Activated T-helper 9 cell treated with anti-CD3 and anti-CD28 coated beads, Interleukin-2, amount 50 U/mL, for 16 hours (primary cell): ENCODE results near the gene IL1RAPL2.
"Not testable (repeated sequence)": the region's sequence is repeated elsewhere in the genome, so short reads cannot be mapped to it uniquely, and the experiment has no call there.

Experiments used
- DNase-seq: peaks from one replicate; pipeline ENCODE4 v3.0.0-alpha.2; 2020; ENCODE audit warnings: low read depth

Gene IL1RAPL2

GRCh38 chrX:105018865-105019264 lies 452.9 kb downstream of the IL1RAPL2 start:
- no peak for DNase-seq

DNA sequence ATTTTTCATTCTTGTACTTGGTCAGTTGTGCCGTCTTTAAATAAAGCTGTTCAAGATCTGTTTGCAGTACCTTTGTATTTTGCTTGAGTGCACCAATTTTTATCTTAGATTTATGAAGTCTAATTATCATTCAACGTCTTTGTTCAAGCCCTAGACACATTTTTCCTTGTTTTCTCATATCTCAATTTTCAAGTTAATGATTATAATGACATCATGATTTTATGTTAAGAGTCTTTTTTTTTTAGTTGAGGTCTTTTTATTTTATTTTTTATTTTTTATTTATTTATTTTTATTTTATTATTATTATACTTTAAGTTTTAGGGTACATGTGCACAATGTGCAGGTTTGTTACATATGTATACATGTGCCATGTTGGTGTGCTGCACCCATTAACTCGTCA lies 463.0 kb downstream of the IL1RAPL2 start:
- DNase-seq: not testable (repeated sequence)

DNA sequence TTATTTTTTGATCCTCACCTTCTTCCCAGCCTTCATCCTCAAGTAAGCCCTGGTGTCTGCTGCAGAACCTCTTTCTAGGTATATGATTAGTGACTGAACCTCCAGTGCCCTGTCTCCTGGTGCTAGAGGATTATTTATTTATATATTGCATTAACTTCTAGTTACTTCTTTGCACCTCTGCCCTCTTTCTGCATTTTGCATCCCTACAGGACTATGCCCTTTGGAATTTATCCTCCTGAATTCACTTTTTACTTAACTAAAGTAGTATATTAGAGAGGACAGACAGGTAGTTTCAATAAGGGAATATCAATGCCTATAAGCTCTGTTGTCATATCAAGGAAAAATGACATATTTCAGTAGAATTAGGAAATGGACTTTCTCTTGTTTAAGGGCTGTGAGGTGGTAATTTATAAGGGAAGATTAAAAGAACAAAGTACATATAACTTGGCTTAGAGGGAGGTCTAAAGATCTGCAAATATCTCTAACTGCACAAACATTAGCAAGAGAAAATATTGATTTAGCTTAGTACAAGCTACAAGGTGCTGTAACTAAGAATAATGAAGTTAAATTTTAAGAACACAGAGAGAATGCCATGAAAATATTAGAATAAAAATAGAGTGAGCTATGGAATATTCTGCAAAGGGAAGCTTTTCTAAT lies 472.8 kb downstream of the IL1RAPL2 start:
- no peak for DNase-seq

DNA sequence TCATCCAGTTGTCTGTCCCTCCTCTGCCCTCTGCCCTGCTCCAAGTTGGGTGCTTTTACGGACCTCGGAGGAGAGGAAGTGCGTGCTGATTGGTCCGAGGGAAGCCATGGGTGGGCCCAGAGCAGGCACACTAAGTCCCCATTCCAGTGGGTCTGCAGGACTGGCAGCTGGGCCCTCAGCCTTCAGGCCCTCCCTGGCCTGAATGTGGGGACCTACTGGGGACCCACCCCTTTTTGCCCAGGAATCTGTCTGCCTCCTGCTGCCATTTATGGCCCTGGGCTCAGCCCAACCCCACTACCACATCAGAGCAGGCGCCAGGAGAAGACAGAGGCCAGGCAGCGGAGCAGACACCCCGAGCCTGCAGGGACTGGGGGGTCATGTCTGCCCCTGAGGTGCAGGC lies 484.9 kb downstream of the IL1RAPL2 start:
- DNase-seq: no peak

GRCh38 chrX:105051364-105051763 lies 485.4 kb downstream of the IL1RAPL2 start:
- no peak for DNase-seq

- no peak for DNase-seq
These were observed 486.9 kb downstream of the IL1RAPL2 start for GRCh38 chrX:105052926-105053325.

DNA sequence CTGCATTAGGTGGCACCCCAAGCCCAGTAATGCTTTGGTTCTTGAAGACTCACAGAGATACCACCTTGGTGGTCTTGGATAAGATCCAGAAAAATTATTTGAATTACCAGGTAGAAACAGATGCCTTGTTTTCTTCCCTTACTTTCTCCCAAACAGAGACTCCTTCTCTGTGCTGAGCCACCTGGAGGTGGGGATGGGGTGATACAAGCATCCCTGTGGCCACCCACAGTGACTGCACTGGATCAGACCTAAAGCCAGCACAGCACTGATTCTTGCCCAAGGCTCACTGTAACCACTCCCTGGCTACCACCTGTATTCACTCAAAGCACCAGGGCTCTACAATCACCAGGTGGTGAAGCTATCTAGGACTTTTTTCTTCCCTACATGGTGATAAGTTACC lies 497.7 kb downstream of the IL1RAPL2 start:
- no peak for DNase-seq

- no peak for DNase-seq
These were observed 532.2 kb downstream of the IL1RAPL2 start for GRCh38 chrX:105098201-105098600.

DNA sequence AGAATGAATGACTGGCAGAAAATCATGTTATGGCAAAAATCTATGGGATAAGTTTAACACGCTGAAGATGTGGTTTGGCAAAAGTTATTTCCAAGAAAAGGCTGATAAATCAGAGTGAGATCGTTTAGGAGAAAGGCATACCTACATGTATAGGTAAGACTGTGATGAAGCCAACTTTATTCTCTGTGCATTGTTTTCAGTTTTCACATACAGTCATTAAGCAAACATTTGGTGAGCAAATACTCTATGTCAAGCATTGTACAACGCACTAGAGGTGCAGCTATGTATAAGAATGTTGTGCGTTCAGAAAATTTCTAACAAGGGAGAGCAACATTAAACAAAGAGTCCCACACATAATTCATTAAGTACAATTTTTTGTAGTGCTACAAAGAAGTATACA lies 532.8 kb downstream of the IL1RAPL2 start:
- no peak for DNase-seq

- no peak for DNase-seq
These were observed 535.4 kb downstream of the IL1RAPL2 start for GRCh38 chrX:105101378-105101777.

- DNase-seq: no peak
These were observed 543.9 kb downstream of the IL1RAPL2 start for GRCh38 chrX:105109936-105110335.

DNA sequence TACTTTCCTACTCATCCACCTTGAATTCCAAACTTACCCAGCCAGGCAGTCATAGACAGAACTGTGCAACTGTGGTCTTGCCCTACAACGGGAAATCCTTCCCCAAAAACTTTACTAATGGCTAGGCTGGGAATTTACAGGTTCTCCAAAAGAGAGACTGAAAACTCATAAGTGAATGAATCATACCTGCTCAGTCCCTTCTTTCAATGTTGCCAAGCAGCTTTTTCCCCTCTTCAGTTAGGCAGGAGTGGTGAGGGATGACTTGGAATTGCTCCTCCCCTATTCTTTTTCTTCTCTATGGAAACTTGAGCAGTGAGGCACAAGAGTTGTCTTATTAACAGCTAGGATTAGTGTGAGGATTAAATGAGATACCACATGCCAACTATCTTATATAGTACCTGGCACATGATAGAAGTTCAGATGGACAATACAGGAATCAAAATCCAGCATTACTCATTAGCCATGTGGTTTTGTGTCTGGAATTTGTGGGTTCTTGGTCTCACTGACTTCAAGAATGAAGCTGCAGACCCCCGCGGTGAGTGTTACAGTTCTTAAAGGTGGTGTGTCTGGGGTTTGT lies 548.6 kb downstream of the IL1RAPL2 start:
- no peak for DNase-seq

GRCh38 chrX:105115596-105116320 lies 549.8 kb downstream of the IL1RAPL2 start:
- not testable (repeated sequence) for DNase-seq

DNA sequence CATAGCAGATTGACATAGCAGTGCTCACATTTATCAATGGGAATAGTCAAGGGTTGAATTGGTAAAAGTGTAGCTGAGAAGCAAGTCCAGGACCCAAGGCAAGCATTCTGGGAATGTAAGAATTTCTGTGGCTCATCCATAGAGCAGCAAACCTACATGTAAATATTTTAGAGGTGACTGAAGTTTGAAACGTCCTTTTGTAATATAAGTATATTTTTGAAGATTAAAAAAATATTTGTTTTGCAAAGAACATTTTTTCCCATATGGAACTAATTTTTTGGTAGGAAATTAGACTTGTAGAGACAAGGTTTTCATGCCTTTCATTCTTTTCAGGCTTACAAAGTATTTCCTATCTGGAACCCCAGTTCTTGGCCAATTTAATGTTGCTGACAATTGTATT lies 550.5 kb downstream of the IL1RAPL2 start:
- no peak for DNase-seq

DNA sequence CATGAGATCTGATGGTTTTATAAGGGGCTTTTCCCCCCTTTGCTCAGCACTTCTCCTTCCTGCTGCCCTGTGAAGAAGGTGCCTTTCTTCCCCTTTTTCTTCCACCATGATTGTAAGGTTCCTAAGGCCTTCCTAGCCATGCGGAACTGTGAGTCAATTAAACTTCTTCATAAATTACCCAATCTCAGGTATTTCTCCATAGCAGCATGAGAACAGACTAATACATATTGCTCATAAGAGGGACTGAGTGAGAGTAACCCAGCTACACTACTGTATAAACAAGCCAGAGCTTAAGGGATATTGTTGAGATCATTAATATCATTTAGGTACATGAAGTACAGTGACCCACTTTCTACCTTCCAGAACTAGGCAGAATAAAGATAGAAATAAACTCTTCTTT lies 551.6 kb downstream of the IL1RAPL2 start:
- no peak for DNase-seq

DNA sequence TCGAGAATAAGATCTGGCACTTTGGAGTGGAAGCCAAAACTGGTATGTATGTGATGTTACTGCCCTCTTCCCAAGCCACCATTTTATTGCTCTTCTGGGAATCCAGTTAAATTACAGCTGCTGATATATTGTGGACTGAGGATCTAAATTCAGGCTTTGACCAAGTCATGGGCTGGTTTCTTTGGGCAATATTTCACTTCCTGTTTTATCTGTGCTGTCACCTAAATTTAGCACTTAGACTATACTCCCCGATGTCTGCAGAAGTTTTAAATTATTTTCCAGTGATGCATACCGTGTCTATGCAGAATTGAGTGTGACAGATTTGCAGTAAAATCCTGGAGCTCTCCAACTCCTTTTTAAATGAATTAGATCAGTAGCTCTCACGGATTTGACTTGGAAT lies 554.5 kb downstream of the IL1RAPL2 start:
- no peak for DNase-seq

DNA sequence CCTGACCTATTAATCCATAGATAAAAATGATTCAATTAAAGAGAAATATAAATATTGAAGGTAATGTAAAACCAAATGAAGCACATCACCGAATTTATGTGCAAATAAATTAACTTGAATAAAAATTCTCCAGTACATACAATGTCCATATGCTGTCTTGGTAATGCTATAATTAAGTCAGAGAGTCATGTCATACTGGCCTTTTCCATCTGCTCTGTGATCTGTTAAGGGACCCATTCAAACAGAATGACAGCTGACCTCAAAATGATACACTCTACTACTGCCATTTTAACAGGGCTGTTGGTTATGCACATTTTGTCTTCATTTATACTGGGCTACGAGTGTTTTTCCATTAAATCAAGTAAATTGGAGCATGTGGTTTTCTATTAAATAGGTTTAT lies 555.2 kb downstream of the IL1RAPL2 start:
- DNase-seq: no peak

- DNase-seq: no peak
These were observed 560.2 kb downstream of the IL1RAPL2 start for GRCh38 chrX:105126201-105126600.

GRCh38 chrX:105134273-105134672 lies 568.3 kb downstream of the IL1RAPL2 start:
- no peak for DNase-seq

DNA sequence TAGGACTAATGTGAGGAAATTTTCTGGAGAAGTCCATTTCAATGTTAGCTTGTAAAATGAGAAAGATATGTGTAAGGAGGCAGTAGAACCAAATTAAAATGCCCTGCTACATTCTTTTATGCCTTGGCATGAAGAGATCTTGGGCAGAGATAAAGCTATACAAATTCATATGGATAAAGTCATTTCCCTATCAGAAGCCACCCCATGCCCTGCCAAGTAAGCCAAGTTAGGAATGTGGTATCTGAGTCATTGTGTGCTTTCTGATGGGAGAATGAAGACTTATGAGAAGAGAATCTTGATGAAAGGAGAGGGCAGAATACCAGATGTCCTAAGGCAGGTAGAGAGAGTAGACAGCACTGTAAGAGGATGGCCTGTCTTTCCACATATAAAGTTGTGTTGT lies 570.8 kb downstream of the IL1RAPL2 start:
- no peak for DNase-seq

GRCh38 chrX:105150036-105150435 lies 584.0 kb downstream of the IL1RAPL2 start:
- DNase-seq: no peak

GRCh38 chrX:105150557-105150956 lies 584.6 kb downstream of the IL1RAPL2 start:
- DNase-seq: no peak

GRCh38 chrX:105167233-105167632 lies 601.2 kb downstream of the IL1RAPL2 start:
- no peak for DNase-seq

- no peak for DNase-seq
These were observed 602.6 kb downstream of the IL1RAPL2 start for GRCh38 chrX:105168577-105168976.
